ENCODE measurements around the gene YBEY.
"Not testable (repeated sequence)": the region's sequence is repeated elsewhere in the genome, so short reads cannot be mapped to it uniquely, and the experiment has no call there.

The YBEY gene

GRCh38 chr21:46304437-46304836, 18.3 kb downstream of the YBEY start:
- DNase-seq (ENCODE audit: low read depth): no peak

- DNase-seq (ENCODE audit: low read depth): no peak
These were observed 18.8 kb downstream of the YBEY start for GRCh38 chr21:46304955-46305354.

- no peak for DNase-seq (ENCODE audit: low read depth)
These were observed 21.5 kb downstream of the YBEY start for GRCh38 chr21:46307625-46308024.

DNA sequence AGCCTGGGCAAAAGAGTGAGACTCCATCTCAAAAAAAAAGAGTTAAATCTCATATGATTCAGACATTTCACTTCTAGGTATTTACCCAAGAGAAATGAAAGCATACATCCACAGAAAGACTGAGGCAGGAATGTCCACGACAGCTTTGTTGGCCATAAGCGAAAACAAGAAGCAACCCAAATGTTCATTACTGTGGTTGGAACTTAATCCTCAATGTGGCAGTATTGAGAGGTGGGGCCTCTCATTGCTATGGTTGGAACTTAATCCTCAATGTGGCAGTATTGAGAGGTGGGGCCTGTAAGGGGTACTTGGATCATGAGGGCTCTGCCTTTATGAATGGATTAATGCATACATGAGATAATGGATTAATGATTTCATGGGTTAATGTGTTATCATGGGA, 22.3 kb downstream of the YBEY start:
- no peak for DNase-seq (ENCODE audit: low read depth)

GRCh38 chr21:46310260-46310659, 24.1 kb downstream of the YBEY start:
- not testable (repeated sequence) for DNase-seq (ENCODE audit: low read depth)

DNA sequence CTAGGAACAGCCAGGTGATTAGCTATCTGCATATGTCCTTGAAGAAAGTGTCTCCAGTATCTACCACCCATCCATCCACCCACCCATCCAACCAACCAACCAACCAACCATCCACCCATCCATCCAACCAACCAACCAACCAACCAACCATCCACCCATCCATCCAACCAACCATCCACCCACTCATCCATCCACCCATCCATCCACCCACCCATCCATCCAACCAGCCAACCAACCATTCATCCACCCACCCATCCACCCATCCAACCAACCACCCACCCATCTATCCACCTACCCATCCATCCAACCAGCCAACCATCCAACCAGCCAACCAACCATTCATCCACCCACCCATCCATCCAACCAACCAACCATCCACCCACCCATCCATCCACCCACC, 25.4 kb downstream of the YBEY start:
- no peak for DNase-seq (ENCODE audit: low read depth)

- no peak for DNase-seq (ENCODE audit: low read depth)
These were observed 26.8 kb downstream of the YBEY start for GRCh38 chr21:46312949-46313348.

DNA sequence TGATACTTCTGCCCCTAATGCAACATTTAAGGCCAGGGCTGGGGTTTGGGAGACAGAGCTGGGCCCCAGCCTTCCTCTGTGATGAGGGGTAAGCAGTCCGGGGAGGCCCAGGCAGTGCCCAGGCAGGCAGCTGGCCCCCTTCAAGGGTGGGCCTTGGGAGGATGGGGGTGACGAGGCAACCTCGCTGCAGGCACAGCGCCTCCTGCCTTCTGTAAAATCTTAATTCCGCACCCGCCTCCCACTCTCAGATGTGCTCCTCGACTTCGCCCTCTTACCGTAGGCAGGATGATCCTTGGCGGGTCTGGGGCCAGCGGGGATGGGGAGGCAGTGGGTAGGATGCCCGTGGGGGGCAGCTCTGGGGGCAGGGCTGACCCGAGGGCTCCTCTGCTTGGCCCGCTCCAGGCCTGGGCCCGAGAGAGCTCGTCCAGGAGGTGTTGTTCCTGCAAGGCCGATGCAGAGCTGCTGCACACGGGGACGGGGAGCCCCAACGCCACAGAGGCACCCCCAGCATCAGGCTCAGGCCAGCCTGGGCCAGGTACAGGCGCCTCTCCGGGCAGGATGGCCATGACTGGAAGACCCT, 28.4 kb downstream of the YBEY start:
- no peak for DNase-seq (ENCODE audit: low read depth)

DNA sequence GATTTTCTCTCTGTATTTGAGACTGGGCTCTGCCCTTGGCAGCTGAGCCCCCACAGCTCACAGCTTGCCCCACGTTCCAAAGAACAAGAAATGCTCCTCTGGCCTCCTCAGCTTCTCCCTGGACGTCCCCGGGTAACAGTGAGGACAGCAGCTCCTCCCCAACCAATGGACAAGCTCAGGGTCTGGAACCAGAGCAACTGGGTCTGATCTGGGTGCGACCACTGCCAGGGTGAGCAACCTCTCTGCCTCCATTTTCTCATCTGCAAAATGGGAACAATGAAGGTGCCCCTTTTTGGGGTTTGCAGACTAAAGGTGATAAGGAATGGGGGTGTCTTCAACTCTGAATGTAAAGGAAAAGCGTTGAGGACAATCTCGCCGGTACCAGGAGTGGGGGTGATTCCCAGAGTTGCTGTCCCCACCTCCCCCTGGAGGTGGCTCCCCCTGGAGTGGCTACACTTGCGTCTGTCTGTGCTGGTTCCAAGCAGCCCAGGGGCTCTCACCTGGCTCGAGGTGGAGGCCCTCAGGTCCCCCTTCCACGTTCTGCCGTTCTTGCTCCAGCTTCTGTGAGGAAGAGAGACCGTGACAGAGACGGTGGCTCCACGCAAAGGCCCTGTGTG, 30.7 kb downstream of the YBEY start:
- DNase-seq (ENCODE audit: low read depth): no peak

DNA sequence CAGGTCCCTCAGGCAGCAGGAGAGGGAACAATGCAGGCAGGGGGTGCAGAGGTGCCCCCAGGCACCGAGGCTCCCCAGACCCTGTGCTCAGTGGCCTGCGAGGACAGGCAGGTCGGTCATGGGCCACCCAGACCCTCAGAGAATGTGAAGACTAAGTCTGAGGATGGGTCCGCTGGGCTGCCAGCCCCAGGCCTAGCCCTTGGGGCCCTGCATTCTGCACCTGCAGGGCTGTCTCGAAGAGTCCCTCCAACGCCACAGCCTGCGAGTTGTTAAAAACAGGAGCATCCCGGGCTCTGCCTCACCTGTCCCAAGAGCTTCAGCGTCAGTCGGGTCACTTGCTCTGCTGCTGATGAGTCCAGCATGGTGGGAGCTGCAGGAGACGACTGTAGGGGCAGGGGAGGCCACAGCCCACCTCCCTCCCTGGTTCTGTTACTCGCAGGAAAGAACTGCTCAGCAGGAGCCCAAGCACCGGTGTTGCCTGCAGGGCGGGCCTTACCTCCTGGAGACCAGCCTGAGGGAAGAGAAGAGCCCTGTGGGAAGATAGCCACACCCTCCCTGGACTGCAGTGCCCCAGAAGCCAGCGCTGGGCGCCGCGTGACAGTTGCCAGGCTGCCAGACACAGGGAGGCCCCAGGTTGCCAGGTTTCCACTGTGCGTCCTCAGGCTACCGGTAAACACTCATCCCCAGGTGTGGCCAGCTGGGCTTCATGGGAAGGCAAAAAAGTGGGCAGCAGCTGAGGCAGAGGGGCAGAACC, 31.7 kb downstream of the YBEY start:
- DNase-seq (ENCODE audit: low read depth): no peak

GRCh38 chr21:46318464-46318845, 32.3 kb downstream of the YBEY start:
- no peak for DNase-seq (ENCODE audit: low read depth)

DNA sequence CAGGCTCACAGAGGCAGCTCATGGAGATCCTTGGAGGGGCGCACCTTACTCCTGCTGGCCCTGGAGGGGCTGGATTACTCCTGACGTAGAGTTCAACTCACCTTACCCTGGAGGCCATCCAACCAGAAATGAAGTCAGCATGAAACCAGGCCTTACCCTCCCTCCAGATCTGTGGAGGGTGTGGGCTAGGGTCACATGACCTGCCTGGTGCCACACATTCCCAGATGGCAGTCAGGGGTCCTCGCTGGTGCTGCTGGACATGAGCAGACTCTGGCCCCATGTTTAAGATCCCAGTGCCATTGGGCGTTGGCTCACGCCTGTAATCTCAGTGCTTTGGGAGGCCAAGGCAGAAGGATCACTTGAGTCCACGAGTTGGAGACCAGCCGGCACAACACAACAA, 33.0 kb downstream of the YBEY start:
- no peak for DNase-seq (ENCODE audit: low read depth)

GRCh38 chr21:46320331-46320801, 34.2 kb downstream of the YBEY start:
- no peak for DNase-seq (ENCODE audit: low read depth)

DNA sequence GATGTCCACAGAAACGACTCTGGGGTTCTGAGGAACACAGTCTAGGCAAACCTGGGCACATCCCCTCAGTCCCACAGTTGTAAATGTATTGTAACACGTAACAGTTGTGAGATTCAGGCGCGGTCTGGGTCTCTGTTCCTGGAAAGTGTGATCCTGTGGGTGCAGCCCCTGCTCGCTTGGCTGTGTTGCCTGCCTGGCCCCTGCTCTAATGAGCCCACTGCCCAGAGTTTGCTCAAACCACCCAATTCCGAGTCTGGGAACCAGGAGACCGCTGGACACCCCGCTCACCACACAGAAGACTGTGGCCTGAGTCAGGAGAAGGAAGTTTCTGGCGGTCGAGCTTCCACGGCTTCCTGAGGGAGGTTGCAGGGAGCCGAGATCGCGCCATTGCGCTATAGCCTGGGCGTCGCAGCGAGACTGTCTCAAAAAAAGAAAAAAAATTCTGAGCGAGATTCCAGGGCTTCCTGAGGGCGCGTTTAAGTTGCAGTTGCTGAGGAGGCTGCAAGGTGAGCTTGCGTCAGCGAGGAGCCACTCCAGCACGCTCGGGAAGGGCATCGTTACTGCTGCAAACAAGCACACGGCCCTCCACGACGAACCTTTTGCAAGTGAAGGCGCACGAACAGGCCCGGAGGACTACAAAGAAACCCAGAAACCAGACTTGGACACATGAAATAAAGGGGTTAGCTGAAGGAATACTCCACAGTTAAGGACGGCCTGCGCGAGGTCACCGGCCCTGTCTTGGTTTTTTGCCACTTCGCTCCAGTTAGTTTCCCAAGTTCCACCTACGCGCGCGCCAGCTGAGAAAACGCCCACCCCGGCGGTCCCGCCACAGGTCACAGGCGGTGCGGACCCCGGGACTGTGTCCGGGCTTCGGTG, 36.4 kb downstream of the YBEY start:
- DNase-seq (ENCODE audit: low read depth): no peak

DNA sequence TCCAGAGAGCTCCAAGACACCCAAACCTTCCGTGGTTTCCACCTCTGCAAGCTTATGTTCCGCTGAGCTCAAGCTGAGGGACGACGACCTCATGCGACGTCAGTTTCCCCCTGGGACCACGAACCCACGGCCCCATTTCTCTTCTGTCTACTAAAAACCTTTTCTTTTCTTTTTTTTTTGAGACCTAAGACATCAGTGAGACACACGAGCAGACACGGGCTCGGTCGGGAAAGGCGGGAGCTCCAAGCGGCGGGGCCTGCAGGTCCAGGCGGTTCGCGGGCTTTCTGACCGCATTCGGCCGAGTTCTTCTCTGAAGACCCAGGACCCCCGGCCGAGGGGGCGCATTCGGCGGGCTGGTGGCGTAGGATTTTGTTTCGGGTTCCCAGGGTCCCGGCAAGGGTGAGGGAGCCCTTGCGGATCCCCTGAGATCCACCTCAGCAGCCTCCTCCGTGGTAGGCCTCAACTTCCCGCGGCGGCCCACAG, 37.1 kb downstream of the YBEY start:
- DNase-seq (ENCODE audit: low read depth): no peak

DNA sequence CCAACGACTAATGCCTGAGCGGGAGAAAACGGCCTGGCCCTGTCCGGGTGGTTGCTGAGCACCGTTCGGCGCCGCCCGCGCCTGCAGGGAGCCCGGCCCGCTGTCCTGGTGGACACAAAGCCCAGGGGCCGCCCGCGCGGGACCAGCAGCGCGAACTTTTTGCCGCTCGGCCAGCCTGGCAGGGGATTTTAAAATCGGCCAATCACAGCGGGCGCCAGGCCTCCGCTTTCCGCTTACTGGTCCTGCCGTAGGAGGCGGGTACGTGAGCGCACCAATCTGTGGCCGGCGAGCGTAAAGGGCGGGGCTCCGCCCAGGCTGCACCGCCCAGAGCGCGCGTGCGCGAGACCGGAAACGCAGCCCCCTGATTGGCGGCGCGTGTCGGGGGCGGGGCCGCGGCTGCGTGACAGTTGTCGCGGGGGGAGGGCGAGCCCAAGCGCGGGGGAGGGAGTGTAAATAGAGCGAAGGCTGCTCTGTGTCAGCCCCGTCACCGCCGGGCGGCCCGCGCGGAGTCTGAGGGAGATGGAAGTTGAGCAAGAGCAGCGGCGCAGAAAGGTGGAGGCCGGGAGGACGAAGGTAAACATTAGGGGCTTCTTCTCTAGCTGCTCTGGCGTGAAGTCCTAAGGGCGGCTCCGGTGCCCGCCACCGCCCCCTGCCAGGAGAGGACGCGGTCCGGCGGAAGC, 37.7 kb downstream of the YBEY start, which contains the start of the genes C21orf58 and PCNT:
C21orf58 (minus strand) TSS at position 161 of the 680 bp plus-strand sequence. CDS start 1,132 bp downstream, outside the sequence.
PCNT (plus strand) TSS at position 447 of the 680 bp plus-strand sequence; CDS start at position 520, 73 bp downstream.
- peak; percentile 96 for DNase-seq (ENCODE audit: low read depth)

DNA sequence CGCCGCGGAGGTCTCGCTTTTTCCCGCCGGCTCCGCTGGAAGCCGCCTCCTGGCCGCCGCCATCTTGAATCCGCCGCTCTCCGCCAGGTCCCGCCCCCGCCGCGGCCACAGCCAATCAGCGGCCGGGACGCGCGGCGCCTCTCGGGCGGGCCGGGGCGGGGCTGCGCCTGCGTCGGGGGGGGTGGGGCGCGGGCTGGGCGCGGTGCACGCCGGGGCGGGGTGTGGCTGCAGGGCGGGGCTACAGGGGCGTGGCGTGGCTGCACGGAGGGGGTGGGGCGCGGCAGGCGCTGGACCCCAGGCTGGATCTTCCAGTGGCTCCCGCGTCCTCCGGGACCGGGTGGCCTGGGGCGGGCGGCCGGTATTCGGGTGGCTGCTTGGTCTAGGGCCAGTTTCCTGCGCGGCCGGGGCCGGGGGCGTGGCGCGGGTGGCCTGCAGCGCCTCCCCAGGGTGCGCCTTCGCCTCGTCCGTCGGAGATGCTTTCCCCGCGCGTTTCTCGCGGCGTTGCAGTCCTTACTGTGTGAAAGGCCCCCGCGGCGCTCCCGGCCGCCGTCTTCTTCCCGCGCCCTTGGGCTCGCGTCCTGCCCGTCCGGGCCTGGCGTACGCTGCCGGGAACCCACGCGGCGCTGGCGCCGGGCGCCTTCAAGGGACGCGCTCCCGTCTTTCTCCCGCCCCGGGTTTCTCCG, 38.4 kb downstream of the YBEY start:
- DNase-seq (ENCODE audit: low read depth): peak; percentile 82

GRCh38 chr21:46325073-46325912, 39.2 kb downstream of the YBEY start:
- peak; percentile 11 for DNase-seq (ENCODE audit: low read depth)

- DNase-seq (ENCODE audit: low read depth): no peak
These were observed 40.1 kb downstream of the YBEY start for GRCh38 chr21:46326110-46326703.

Measured in T follicular helper cell (primary cell).